HepG2 (cell line): ENCODE measurements around the gene UBC. TPM values are rescaled to one million over a fixed set of nuclear protein-coding genes. Genes with fewer than 3 reads are reported as not detected.

Source experiments
- DNMT1 ChIP-seq: sonication (generic); formaldehyde crosslinking; IDR thresholded peaks from 2 replicates; pipeline ENCODE4 v1.5.1; 2020; ENCODE audit warnings: mild to moderate bottlenecking, missing genetic modification reagents
- DNMT3B ChIP-seq: conservative IDR thresholded peaks from 2 replicates; pipeline ENCODE4 v1.6.1; 2016; ENCODE audit warnings: missing biosample characterization, control low read depth
- EEA1 ChIP-seq: sonication (generic); formaldehyde crosslinking; IDR thresholded peaks from 2 replicates; pipeline ENCODE4 v1.5.1; 2020; ENCODE audit warnings: mild to moderate bottlenecking, missing genetic modification reagents, borderline replicate concordance
- KDM6A ChIP-seq: IDR thresholded peaks from 2 replicates; pipeline ENCODE4 v1.6.1; 2016; ENCODE audit warnings: low read depth
- MTA1 ChIP-seq: sonication (generic); formaldehyde crosslinking; IDR thresholded peaks from 2 replicates; pipeline ENCODE4 v1.4.0; 2020; ENCODE audit warnings: missing genetic modification reagents, mild to moderate bottlenecking, borderline replicate concordance
- NFE2L1 ChIP-seq: sonication (generic); formaldehyde crosslinking; IDR thresholded peaks from 2 replicates; pipeline ENCODE4 v1.4.0; 2020; ENCODE audit warnings: missing genetic modification reagents, mild to moderate bottlenecking, borderline replicate concordance
- NRL ChIP-seq: sonication (generic); formaldehyde crosslinking; IDR thresholded peaks from 2 replicates; pipeline ENCODE4 v1.5.0; 2020; ENCODE audit warnings: missing genetic modification reagents, mild to moderate bottlenecking, moderate library complexity, borderline replicate concordance
- PAF1 ChIP-seq: IDR thresholded peaks from 2 replicates; pipeline ENCODE4 v1.6.1; 2016; ENCODE audit warnings: missing genetic modification reagents, missing compliant biosample characterization
- PAX8 ChIP-seq: sonication (generic); formaldehyde crosslinking; IDR thresholded peaks from 2 replicates; pipeline ENCODE4 v1.8.0; 2022; ENCODE audit warnings: mild to moderate bottlenecking, missing genetic modification reagents, borderline replicate concordance
- RNF2 ChIP-seq: fragments of 450-650 bp; conservative IDR thresholded peaks from 2 replicates; pipeline ENCODE4 v1.6.1; 2016; ENCODE audit warnings: low read depth
- SETDB1 ChIP-seq: sonication (generic); formaldehyde crosslinking; IDR thresholded peaks from 2 replicates; pipeline ENCODE4 v1.5.1; 2020; ENCODE audit warnings: missing genetic modification reagents, mild to moderate bottlenecking, borderline replicate concordance
- SIX4 ChIP-seq: sonication (generic); formaldehyde crosslinking; IDR thresholded peaks from 2 replicates; pipeline ENCODE4 v1.4.0; 2020; ENCODE audit warnings: missing genetic modification reagents
- SMAD1 ChIP-seq: sonication (generic); formaldehyde crosslinking; IDR thresholded peaks from 2 replicates; pipeline ENCODE4 v1.4.0; 2020; ENCODE audit warnings: missing genetic modification reagents, low read depth, mild to moderate bottlenecking, borderline replicate concordance
- SSRP1 ChIP-seq: IDR thresholded peaks from 2 replicates; pipeline ENCODE4 v1.6.1; 2016; ENCODE audit warnings: control low read depth
- SUZ12 ChIP-seq: fragments of 150-350 bp; IDR thresholded peaks from 2 replicates; pipeline ENCODE4 v1.6.1; 2014; ENCODE audit warnings: low read depth, low read length
- THYN1 ChIP-seq: sonication (generic); formaldehyde crosslinking; IDR thresholded peaks from 2 replicates; pipeline ENCODE4 v1.8.1; 2023; ENCODE audit warnings: low read depth, mild to moderate bottlenecking, moderate library complexity, missing genetic modification reagents, borderline replicate concordance
- WIZ ChIP-seq: sonication (generic); formaldehyde crosslinking; IDR thresholded peaks from 2 replicates; pipeline ENCODE4 v1.5.1; 2020; ENCODE audit warnings: mild to moderate bottlenecking, missing genetic modification reagents
- ZNF234 ChIP-seq: sonication (generic); formaldehyde crosslinking; conservative IDR thresholded peaks from 2 replicates; pipeline ENCODE4 v1.5.1; 2020; ENCODE audit warnings: mild to moderate bottlenecking, missing genetic modification reagents
- ZNF326 ChIP-seq: sonication (generic); formaldehyde crosslinking; IDR thresholded peaks from 2 replicates; pipeline ENCODE4 v1.4.0; 2020; ENCODE audit warnings: missing genetic modification reagents, borderline replicate concordance
- ZNF382 ChIP-seq: sonication (generic); formaldehyde crosslinking; IDR thresholded peaks from 2 replicates; pipeline ENCODE4 v1.5.0; 2020; ENCODE audit warnings: missing genetic modification reagents, mild to moderate bottlenecking, borderline replicate concordance
- ZNF746 ChIP-seq: sonication (generic); formaldehyde crosslinking; IDR thresholded peaks from 2 replicates; pipeline ENCODE4 v1.8.0; 2022; ENCODE audit warnings: mild to moderate bottlenecking, missing genetic modification reagents
- ZNF839 ChIP-seq: sonication (generic); formaldehyde crosslinking; IDR thresholded peaks from 2 replicates; pipeline ENCODE4 v1.4.0; 2020; ENCODE audit warnings: missing genetic modification reagents, mild to moderate bottlenecking, borderline replicate concordance
- polyA plus RNA-seq, 8 experiments: library from polyadenylated mRNA; depleted of rRNA in 3 of 8; stranded (reverse) in 7 of 8; unstranded in 1 of 8; fragments of >200 nt; fragmentation: Illumina TruSeq in 4 of 8; extraction: Trizol in 4 of 8; gene quantifications; 2 replicates each; pipeline versions ENCODE4 v1.2.1 to v1.2.3, GENCODE V29; 2011 to 2016; ENCODE audit warnings: low read depth in 4 of 8, missing spikeins in 1 of 8, mixed read lengths in 1 of 8; ENCODE audit not compliant: insufficient read depth in 1 of 8
- total RNA-seq, 5 experiments: library from RNA; depleted of rRNA; stranded (reverse); fragments of >200 nt; fragmentation: Illumina TruSeq; extraction: Trizol; gene quantifications; 2 replicates each; pipeline ENCODE4 v1.2.3, GENCODE V29; 2016; ENCODE audit warnings: low read depth in 1 of 5
- TF ChIP-seq, protein P1 (sequence below): sonication (generic); formaldehyde crosslinking; IDR thresholded peaks from 2 replicates; pipeline ENCODE4 v1.5.0; 2020; ENCODE audit warnings: missing genetic modification reagents
- TF ChIP-seq, protein P2 (sequence below): sonication (generic); formaldehyde crosslinking; IDR thresholded peaks from 2 replicates; pipeline ENCODE4 v1.4.0; 2020; ENCODE audit warnings: missing genetic modification reagents, mild to moderate bottlenecking, borderline replicate concordance
- TF ChIP-seq, protein P3 (sequence below): sonication (generic); formaldehyde crosslinking; IDR thresholded peaks from 2 replicates; pipeline ENCODE4 v1.8.0; 2022; ENCODE audit warnings: mild to moderate bottlenecking, missing genetic modification reagents; ENCODE audit not compliant: insufficient replicate concordance

UBC gene
- total and polyA plus RNA-seq, 2 of the 13 experiments (the other 11 are each of a cell fraction or from before 2014, with no cell fraction given) = 805 to 1,432 TPM

DNA sequence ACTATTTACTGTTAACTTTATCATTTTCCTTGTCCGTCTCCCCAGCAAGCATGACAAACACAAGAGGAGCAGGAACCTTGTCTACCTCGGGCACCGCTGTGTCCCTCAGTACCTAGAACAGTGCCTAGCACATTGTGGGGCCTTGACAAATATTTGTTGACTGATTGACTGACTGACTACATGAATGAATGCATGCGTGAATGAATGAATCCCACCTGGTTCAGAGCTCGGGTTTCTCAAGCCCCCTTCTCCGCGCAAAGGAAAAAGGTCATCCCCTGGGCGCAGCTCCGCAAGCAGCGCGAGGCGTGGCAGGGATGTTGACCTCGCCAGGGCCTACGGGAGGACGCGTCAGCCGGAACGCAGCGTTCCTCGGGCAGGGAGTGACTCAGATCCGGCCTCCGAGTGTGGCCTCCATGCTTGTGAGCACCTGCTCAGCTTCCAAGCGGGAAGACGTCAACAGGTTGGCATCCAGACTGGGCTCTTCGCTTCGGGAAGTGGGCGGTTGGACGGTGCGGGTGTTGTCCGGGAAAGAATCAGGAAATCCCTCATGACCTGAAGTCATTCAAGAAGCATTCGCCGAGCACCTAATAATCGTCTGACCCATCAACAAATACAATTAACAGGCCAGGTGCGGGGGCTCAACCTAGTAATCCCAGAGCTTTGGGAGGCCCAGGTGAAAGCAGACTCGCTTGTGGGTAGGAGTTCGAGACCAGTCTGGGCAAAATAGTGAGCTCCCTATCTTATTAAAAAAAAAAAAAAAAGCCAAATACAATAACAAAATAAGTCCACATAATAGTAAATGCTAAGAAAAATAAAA is 13.9 kb upstream of the UBC start (continued):
- TF ChIP-seq, protein P1, sequence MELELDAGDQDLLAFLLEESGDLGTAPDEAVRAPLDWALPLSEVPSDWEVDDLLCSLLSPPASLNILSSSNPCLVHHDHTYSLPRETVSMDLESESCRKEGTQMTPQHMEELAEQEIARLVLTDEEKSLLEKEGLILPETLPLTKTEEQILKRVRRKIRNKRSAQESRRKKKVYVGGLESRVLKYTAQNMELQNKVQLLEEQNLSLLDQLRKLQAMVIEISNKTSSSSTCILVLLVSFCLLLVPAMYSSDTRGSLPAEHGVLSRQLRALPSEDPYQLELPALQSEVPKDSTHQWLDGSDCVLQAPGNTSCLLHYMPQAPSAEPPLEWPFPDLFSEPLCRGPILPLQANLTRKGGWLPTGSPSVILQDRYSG = no peak
- TF ChIP-seq RNF2 (no peak), SIX4 (CRISPR knock-in tag) (no peak), PAX8 (no peak), WIZ (no peak), THYN1 (no peak), SETDB1 (CRISPR knock-in tag) (no peak), ZNF382 (CRISPR knock-in tag) (no peak), ZNF839 (CRISPR knock-in tag) (0 out of 2 replicates have a peak, but pooled peaks have one; percentile 36), ZNF746 (CRISPR knock-in tag) (peak; percentile 50; the same call in 1 of the 2 replicates), ZNF326 (CRISPR knock-in tag) (no peak), SUZ12 (no peak), NFE2L1 (CRISPR knock-in tag) (no peak), SSRP1 (no peak), KDM6A (no peak), DNMT1 (CRISPR knock-in tag) (no peak), SMAD1 (CRISPR knock-in tag) (peak; percentile 66; the same call in 1 of the 2 replicates), EEA1 (no peak), NRL (CRISPR knock-in tag) (0 out of 2 replicates have a peak, but pooled peaks have one; percentile 26), PAF1 (CRISPR knock-in tag) (no peak), ZNF234 (CRISPR knock-in tag) (0 out of 2 replicates have a peak, but pooled peaks have one; percentile 16), DNMT3B (no peak), MTA1 (CRISPR knock-in tag) (peak; percentile 60; the same call in 1 of the 2 replicates)
- TF ChIP-seq, protein P2, sequence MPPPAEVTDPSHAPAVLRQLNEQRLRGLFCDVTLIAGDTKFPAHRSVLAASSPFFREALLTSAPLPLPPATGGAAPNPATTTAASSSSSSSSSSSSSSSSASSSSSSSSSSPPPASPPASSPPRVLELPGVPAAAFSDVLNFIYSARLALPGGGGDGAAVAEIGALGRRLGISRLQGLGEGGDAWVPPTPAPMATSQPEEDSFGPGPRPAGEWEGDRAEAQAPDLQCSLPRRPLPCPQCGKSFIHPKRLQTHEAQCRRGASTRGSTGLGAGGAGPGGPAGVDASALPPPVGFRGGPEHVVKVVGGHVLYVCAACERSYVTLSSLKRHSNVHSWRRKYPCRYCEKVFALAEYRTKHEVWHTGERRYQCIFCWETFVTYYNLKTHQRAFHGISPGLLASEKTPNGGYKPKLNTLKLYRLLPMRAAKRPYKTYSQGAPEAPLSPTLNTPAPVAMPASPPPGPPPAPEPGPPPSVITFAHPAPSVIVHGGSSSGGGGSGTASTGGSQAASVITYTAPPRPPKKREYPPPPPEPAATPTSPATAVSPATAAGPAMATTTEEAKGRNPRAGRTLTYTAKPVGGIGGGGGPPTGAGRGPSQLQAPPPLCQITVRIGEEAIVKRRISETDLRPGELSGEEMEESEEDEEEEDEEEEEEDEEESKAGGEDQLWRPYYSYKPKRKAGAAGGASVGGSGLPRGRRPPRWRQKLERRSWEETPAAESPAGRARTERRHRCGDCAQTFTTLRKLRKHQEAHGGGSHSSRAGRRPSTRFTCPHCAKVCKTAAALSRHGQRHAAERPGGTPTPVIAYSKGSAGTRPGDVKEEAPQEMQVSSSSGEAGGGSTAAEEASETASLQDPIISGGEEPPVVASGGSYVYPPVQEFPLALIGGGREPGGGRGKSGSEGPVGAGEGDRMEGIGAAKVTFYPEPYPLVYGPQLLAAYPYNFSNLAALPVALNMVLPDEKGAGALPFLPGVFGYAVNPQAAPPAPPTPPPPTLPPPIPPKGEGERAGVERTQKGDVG (CRISPR knock-in tag) = peak; percentile 49; the same call in 1 of the 2 replicates
- TF ChIP-seq, protein P3, sequence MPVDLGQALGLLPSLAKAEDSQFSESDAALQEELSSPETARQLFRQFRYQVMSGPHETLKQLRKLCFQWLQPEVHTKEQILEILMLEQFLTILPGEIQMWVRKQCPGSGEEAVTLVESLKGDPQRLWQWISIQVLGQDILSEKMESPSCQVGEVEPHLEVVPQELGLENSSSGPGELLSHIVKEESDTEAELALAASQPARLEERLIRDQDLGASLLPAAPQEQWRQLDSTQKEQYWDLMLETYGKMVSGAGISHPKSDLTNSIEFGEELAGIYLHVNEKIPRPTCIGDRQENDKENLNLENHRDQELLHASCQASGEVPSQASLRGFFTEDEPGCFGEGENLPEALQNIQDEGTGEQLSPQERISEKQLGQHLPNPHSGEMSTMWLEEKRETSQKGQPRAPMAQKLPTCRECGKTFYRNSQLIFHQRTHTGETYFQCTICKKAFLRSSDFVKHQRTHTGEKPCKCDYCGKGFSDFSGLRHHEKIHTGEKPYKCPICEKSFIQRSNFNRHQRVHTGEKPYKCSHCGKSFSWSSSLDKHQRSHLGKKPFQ (CRISPR knock-in tag) = no peak
